Gastrocnemius medialis (tissue), 4 donors: ENCODE results near the gene CRYGA. TPM values are rescaled to one million over a fixed set of nuclear protein-coding genes. Genes with fewer than 3 reads are reported as not detected.

Experiments
- ATAC-seq, 2 donors: fragments of 150-250 bp; one replicate each; pipeline ENCODE4 v1.9.1; 2016
- DNase-seq, 2 donors: peaks; one replicate each; pipeline ENCODE4 v3.0.0-alpha.2; 2019
- H3K27ac ChIP-seq, 4 donors: fragments of 200-600 bp; sonication (generic); 1 replicate in 1 of 4; 2 replicates in 3 of 4; pipeline ENCODE4 v1.5.1; 2016 to 2018; ENCODE audit warnings: mild to moderate bottlenecking in 2 of 4, moderate library complexity in 1 of 4
- H3K27me3 ChIP-seq, 3 donors: fragments of 200-600 bp; sonication (generic) in 2 of 3; 1 replicate in 1 of 3; 2 replicates in 2 of 3; pipeline versions ENCODE4 v1.5.1 to v1.6.0; 2016 to 2019; ENCODE audit warnings: mild to moderate bottlenecking in 1 of 3, moderate library complexity in 1 of 3
- H3K36me3 ChIP-seq, 2 donors: fragments of 200-600 bp; sonication (generic) in 1 of 2; one replicate each; pipeline ENCODE4 v1.5.1; 2017 to 2018
- H3K4me1 ChIP-seq, 2 donors: fragments of 200-600 bp; sonication (generic) in 1 of 2; one replicate each; pipeline ENCODE4 v1.5.1; 2016 to 2017; ENCODE audit warnings: mild to moderate bottlenecking in 2 of 2
- H3K4me3 ChIP-seq, 4 donors: fragments of 200-600 bp; sonication (generic) in 3 of 4; 1 replicate in 1 of 4; 2 replicates in 3 of 4; pipeline ENCODE4 v1.5.1; 2016 to 2019; ENCODE audit warnings: mild to moderate bottlenecking in 2 of 4
- H3K9me3 ChIP-seq, 3 donors: fragments of 200-600 bp; sonication (generic) in 2 of 3; 1 replicate in 1 of 3; 2 replicates in 2 of 3; pipeline ENCODE4 v1.5.1; 2016 to 2019
- CTCF ChIP-seq, 5 experiments: fragments of 450-650 bp in 3 of 5; fragments of 200-600 bp in 2 of 5; sonication (generic) in 2 of 5; IDR thresholded peaks in 4 of 5; conservative IDR thresholded peaks in 1 of 5; 1 replicate in 4 of 5; 2 replicates in 1 of 5; pipeline ENCODE4 v1.5.1; 2016 to 2019; ENCODE audit warnings: antibody characterized with exemption in 5 of 5, mild to moderate bottlenecking in 3 of 5, moderate library complexity in 3 of 5
- POLR2A ChIP-seq, 2 donors: fragments of 450-650 bp; IDR thresholded peaks; one replicate each; pipeline ENCODE4 v1.6.1; 2017; ENCODE audit warnings: antibody characterized with exemption in 2 of 2, mild to moderate bottlenecking in 2 of 2, moderate library complexity in 2 of 2
- in situ Hi-C, 4 donors: fragments of 200-750 bp; cut with MboI; loops; one replicate each; pipeline versions ENCODE4 v1.15.0 to v1.8.0; 2017; ENCODE audit warnings: low sequenced_read_pairs in 4 of 4
- intact Hi-C: fragments of 100-400 bp; cut with DNase I; formaldehyde crosslinking; loops from one replicate; pipeline ENCODE4 v1.15.1; 2023; ENCODE audit warnings: low total_unique reads
- total RNA-seq, 4 donors: library from RNA; depleted of rRNA; stranded (reverse); fragments of >200 nt; gene quantifications; one replicate each; pipeline versions ENCODE4 v1.1.0 to v1.2.3, GENCODE V29; 2016

The CRYGA gene
- total RNA-seq, 4 donors from 2014 or later, result not detected

GRCh38 chr2:208175069-208175839 is 11.9 kb upstream of the CRYGA start:
- Histone ChIP-seq H3K27me3 (no peaks in the 10 kb centered on the region), H3K4me3 (no peak overlapping the region), H3K36me3 (no peaks in the 10 kb centered on the region), H3K4me1 (peaks cover 0 to 5% of the 10 kb centered on the region in 2 donors), H3K9me3 (no peaks in the 10 kb centered on the region), H3K27ac (no peak overlapping the region)
- intact Hi-C loops (loop anchor here (2.0 kb wide), 1 partner anchor 80 kb away; the partner anchor contains the start of gene IDH1), in situ Hi-C loops (no loop called here)
- DNase-seq, result peak; percentile 54 to 62
- TF ChIP-seq CTCF (IDR thresholded peaks at IDR 0.05 in 4 of 5, conservative IDR thresholded peaks at IDR 0.05 in 1 of 5) (peak; percentile 24 to 83 (median 54)), POLR2A (IDR thresholded peaks at IDR 0.05) (no peak)
- peak; percentile 91 to 95 for ATAC-seq

- in situ Hi-C loops, result no loop called here
- H3K9me3 ChIP-seq, result no peaks in the 10 kb centered on the region
- peaks cover 0 to 5% of the 10 kb centered on the region in 2 donors for H3K4me1 ChIP-seq
- H3K27me3 ChIP-seq, result no peaks in the 10 kb centered on the region
- DNase-seq (no peak), ATAC-seq (no peak)
- no peaks in the 10 kb centered on the region for H3K36me3 ChIP-seq
- no peak overlapping the region for H3K27ac ChIP-seq
- H3K4me3 ChIP-seq, result no peak overlapping the region
- TF ChIP-seq CTCF (IDR thresholded peaks at IDR 0.05 in 4 of 5, conservative IDR thresholded peaks at IDR 0.05 in 1 of 5), result no peak
- no peak for TF ChIP-seq POLR2A (IDR thresholded peaks at IDR 0.05)
- intact Hi-C loops, result loop anchor here (2.0 kb wide), 1 partner anchor 81 kb away; the partner anchor contains the start of gene IDH1
Observed at GRCh38 chr2:208174144-208174543, 10.8 kb upstream of the CRYGA start.

GRCh38 chr2:208172125-208172524 is 8.7 kb upstream of the CRYGA start:
- TF ChIP-seq POLR2A (IDR thresholded peaks at IDR 0.05) (no peak), CTCF (IDR thresholded peaks at IDR 0.05 in 4 of 5, conservative IDR thresholded peaks at IDR 0.05 in 1 of 5) (no peak)

GRCh38 chr2:208164951-208165755 is 1.8 kb upstream of the CRYGA start:
- Histone ChIP-seq H3K9me3 (no peaks in the 10 kb centered on the region), H3K4me3 (no peak overlapping the region), H3K36me3 (no peaks in the 10 kb centered on the region), H3K27ac (no peak overlapping the region), H3K27me3 (peaks cover 0 to 3% (median 0%) of the 10 kb centered on the region in 3 donors), H3K4me1 (no peaks in the 10 kb centered on the region)
- ATAC-seq, result no peak
- no peak for DNase-seq
- in situ Hi-C loops (no loop called here), intact Hi-C loops (no loop called here)
- TF ChIP-seq CTCF (IDR thresholded peaks at IDR 0.05 in 4 of 5, conservative IDR thresholded peaks at IDR 0.05 in 1 of 5) (no peak), POLR2A (IDR thresholded peaks at IDR 0.05) (no peak)

More at GRCh38 chr2:208172125-208172524, 8.7 kb upstream of the CRYGA start:
- intact Hi-C loops, result no loop called here
- DNase-seq, result no peak
- no peak for ATAC-seq
- in situ Hi-C loops, result no loop called here
- Histone ChIP-seq H3K4me1 (peaks cover 0 to 5% of the 10 kb centered on the region in 2 donors), H3K9me3 (no peaks in the 10 kb centered on the region), H3K27me3 (peaks cover 0 to 3% (median 0%) of the 10 kb centered on the region in 3 donors), H3K4me3 (no peak overlapping the region), H3K27ac (no peak overlapping the region), H3K36me3 (no peaks in the 10 kb centered on the region)
